Breast epithelium (tissue), 4 donors: ENCODE results near the gene P3H4. TPM values are rescaled to one million over a fixed set of nuclear protein-coding genes. Genes with fewer than 3 reads are reported as not detected.
A peak's percentile ranks its signal among the peaks of the same experiment; 100 is the strongest.
"Not testable (repeated sequence)": the region's sequence is repeated elsewhere in the genome, so short reads cannot be mapped to it uniquely, and the experiment has no call there.

ENCODE experiments used
- DNase-seq, 2 donors: peaks; one replicate each; pipeline ENCODE4 v3.0.0-alpha.2; 2019; ENCODE audit warnings: low spot score in 2 of 2
- H3K27ac ChIP-seq, 2 donors: fragments of 200-600 bp; sonication (generic) in 1 of 2; one replicate each; pipeline ENCODE4 v1.5.1; 2016 to 2019; ENCODE audit warnings: mild to moderate bottlenecking in 1 of 2
- H3K27me3 ChIP-seq, 2 donors: fragments of 200-600 bp; sonication (generic) in 1 of 2; one replicate each; pipeline versions ENCODE4 v1.5.1 to v1.6.0; 2017 to 2019; ENCODE audit warnings: control low read depth in 1 of 2, mild to moderate bottlenecking in 1 of 2
- H3K36me3 ChIP-seq: fragments of 200-600 bp; one replicate; pipeline ENCODE4 v1.5.1; 2019
- H3K4me1 ChIP-seq, 2 donors: fragments of 200-600 bp; sonication (generic); one replicate each; pipeline ENCODE4 v1.5.1; 2016 to 2019; ENCODE audit warnings: control low read depth in 1 of 2
- H3K4me3 ChIP-seq, 3 donors: fragments of 200-600 bp; sonication (generic); 1 replicate in 2 of 3; 2 replicates in 1 of 3; pipeline ENCODE4 v1.5.1; 2016 to 2019; ENCODE audit warnings: mild to moderate bottlenecking in 3 of 3, moderate library complexity in 2 of 3
- H3K9me3 ChIP-seq, 2 donors: fragments of 200-600 bp; sonication (generic) in 1 of 2; one replicate each; pipeline ENCODE4 v1.5.1; 2016 to 2019; ENCODE audit warnings: control low read depth in 1 of 2
- POLR2A ChIP-seq: fragments of 450-650 bp; IDR thresholded peaks from one replicate; pipeline ENCODE4 v1.6.1; 2016; ENCODE audit warnings: antibody characterized with exemption, mild to moderate bottlenecking, moderate library complexity
- POLR2AphosphoS5 ChIP-seq, 3 donors: sonication (generic); formaldehyde crosslinking; IDR thresholded peaks; one replicate each; pipeline ENCODE4 v1.6.1; 2017; ENCODE audit warnings: antibody characterized with exemption in 3 of 3
- intact Hi-C: fragments of 100-400 bp; cut with DNase I; formaldehyde crosslinking; loops from one replicate; pipeline ENCODE4 v1.15.1; 2023; ENCODE audit warnings: low total_unique reads
- total RNA-seq, 3 donors: library from RNA; depleted of rRNA; stranded (reverse); fragments of >200 nt; gene quantifications; one replicate each; pipeline ENCODE4 v1.1.0, GENCODE V29; 2016
- TF ChIP-seq, protein P1 (sequence below), 3 donors: fragments of 450-650 bp; IDR thresholded peaks; one replicate each; pipeline ENCODE4 v1.5.1; 2016 to 2017; ENCODE audit warnings: antibody characterized with exemption in 3 of 3, mild to moderate bottlenecking in 3 of 3, moderate library complexity in 3 of 3

Gene P3H4, protein sequence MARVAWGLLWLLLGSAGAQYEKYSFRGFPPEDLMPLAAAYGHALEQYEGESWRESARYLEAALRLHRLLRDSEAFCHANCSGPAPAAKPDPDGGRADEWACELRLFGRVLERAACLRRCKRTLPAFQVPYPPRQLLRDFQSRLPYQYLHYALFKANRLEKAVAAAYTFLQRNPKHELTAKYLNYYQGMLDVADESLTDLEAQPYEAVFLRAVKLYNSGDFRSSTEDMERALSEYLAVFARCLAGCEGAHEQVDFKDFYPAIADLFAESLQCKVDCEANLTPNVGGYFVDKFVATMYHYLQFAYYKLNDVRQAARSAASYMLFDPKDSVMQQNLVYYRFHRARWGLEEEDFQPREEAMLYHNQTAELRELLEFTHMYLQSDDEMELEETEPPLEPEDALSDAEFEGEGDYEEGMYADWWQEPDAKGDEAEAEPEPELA
- 10 to 100 TPM in 2 of 3 donors, 1 to 10 TPM in 1; 6.2 to 19.0 (median 14.9) TPM for total RNA-seq

DNA sequence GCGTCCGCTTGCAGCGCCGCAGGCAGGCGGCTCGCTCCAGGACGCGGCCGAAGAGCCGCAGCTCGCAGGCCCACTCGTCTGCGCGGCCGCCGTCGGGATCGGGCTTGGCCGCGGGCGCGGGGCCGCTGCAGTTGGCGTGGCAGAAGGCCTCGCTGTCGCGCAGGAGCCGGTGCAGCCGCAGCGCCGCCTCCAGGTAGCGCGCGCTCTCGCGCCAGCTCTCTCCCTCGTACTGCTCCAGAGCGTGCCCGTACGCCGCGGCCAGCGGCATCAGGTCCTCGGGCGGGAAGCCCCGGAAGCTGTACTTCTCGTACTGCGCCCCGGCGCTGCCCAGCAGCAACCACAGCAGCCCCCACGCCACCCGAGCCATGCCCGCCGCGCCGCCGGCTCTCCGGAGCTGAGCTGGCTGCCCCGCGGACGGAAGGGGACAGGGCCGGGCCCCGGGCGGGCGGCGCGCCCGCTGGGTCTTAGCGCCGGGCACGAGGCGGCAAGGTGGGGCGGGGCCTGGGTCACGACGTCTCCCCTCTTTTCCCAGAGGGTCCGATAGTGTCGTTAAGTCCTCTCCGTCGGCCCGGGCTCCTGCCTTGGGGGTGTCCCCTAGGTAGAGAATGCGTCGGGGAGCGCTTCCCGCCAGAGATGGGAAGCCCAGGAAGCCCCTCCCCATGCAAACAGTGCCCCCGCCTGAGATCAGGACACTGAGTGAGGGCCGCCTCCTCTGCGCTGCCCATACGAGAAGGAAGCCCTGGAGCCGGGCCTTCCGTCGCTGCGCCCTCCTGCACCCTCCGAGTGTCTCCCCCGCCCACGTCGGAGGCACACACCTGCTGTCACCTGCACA is at the start of gene P3H4:
Gene P3H4, minus strand, starts transcription at position 401 of the 832 bp plus-strand sequence. Its CDS starts 34 bp downstream, at position 367.
- Histone ChIP-seq H3K27me3 (no peaks in the 10 kb centered on the region), H3K27ac (peak within 1 kb of the TSS; percentile 56 to 81), H3K9me3 (no peaks in the 10 kb centered on the region), H3K36me3 (no peaks in the 10 kb centered on the region), H3K4me1 (peaks cover 3 to 6% of the 10 kb centered on the region in 2 donors), H3K4me3 (peak within 1 kb of the TSS; percentile 67 to 86 (median 79))
- intact Hi-C loops = no loop called here
- TF ChIP-seq POLR2AphosphoS5 (IDR thresholded peaks at IDR 0.05) (no peak), POLR2A (no peak)
- TF ChIP-seq, protein P1, sequence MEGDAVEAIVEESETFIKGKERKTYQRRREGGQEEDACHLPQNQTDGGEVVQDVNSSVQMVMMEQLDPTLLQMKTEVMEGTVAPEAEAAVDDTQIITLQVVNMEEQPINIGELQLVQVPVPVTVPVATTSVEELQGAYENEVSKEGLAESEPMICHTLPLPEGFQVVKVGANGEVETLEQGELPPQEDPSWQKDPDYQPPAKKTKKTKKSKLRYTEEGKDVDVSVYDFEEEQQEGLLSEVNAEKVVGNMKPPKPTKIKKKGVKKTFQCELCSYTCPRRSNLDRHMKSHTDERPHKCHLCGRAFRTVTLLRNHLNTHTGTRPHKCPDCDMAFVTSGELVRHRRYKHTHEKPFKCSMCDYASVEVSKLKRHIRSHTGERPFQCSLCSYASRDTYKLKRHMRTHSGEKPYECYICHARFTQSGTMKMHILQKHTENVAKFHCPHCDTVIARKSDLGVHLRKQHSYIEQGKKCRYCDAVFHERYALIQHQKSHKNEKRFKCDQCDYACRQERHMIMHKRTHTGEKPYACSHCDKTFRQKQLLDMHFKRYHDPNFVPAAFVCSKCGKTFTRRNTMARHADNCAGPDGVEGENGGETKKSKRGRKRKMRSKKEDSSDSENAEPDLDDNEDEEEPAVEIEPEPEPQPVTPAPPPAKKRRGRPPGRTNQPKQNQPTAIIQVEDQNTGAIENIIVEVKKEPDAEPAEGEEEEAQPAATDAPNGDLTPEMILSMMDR (IDR thresholded peaks at IDR 0.05) = peak in 2 of 3 donors; percentile 34 to 63
- DNase-seq = peak; percentile 63 to 75

- Histone ChIP-seq H3K4me3 (no peak overlapping the region), H3K4me1 (peaks cover 9 to 12% of the 10 kb centered on the region in 2 donors), H3K27me3 (no peaks in the 10 kb centered on the region), H3K9me3 (no peaks in the 10 kb centered on the region), H3K27ac (no peak overlapping the region), H3K36me3 (no peaks in the 10 kb centered on the region)
- DNase-seq = no peak
- intact Hi-C loops = no loop called here
- TF ChIP-seq POLR2AphosphoS5 (IDR thresholded peaks at IDR 0.05) = no peak
- TF ChIP-seq POLR2A = no peak
- TF ChIP-seq, protein P1 (IDR thresholded peaks at IDR 0.05) = no peak
Measured at GRCh38 chr17:41860254-41860931, 48.6 kb upstream of the P3H4 start.

GRCh38 chr17:41851382-41851781 is 39.6 kb upstream of the P3H4 start:
- H3K27me3 ChIP-seq, H3K27ac ChIP-seq, intact Hi-C loops, H3K36me3 ChIP-seq, H3K4me3 ChIP-seq, H3K4me1 ChIP-seq, DNase-seq, H3K9me3 ChIP-seq: not testable (repeated sequence)

- Histone ChIP-seq H3K36me3 (peaks cover 6% of the 10 kb centered on the region), H3K27me3 (no peaks in the 10 kb centered on the region), H3K27ac (no peak overlapping the region), H3K9me3 (no peaks in the 10 kb centered on the region), H3K4me3 (no peak overlapping the region), H3K4me1 (no peaks in the 10 kb centered on the region)
- no peak for DNase-seq
- TF ChIP-seq POLR2A = no peak
- TF ChIP-seq POLR2AphosphoS5 (IDR thresholded peaks at IDR 0.05) = no peak
- TF ChIP-seq, protein P1 (IDR thresholded peaks at IDR 0.05) = no peak
- intact Hi-C loops = no loop called here
Measured at GRCh38 chr17:41849251-41849990, 37.7 kb upstream of the P3H4 start.

DNA sequence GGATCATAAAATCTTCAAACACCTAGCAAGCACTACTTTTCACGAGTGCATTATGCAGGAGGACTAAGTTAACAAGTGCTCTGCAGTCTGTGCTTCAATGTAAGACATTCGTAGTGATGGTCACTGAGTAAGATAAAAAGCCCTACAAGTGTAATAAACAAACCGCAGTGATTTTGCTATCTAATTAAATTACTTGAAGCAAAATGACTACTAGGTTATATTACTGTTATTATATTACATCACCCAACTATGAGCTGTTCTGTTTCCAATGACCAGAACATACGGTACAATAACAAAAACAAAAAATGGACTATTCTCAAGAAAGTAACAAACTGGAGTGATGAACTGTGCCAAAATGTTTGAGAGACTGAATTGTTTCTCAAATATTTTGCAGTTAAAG is 37.0 kb upstream of the P3H4 start:
- H3K36me3 ChIP-seq = peaks cover 3% of the 10 kb centered on the region
- intact Hi-C loops = no loop called here
- TF ChIP-seq POLR2A = no peak
- TF ChIP-seq POLR2AphosphoS5 (IDR thresholded peaks at IDR 0.05) = no peak
- TF ChIP-seq, protein P1 (IDR thresholded peaks at IDR 0.05) = no peak

More for the DNA sequence above, 37.0 kb upstream of the P3H4 start:
- no peaks in the 10 kb centered on the region for H3K9me3 ChIP-seq
- H3K4me3 ChIP-seq = no peak overlapping the region
- no peaks in the 10 kb centered on the region for H3K4me1 ChIP-seq
- H3K27ac ChIP-seq = no peak overlapping the region
- DNase-seq = no peak
- no peaks in the 10 kb centered on the region for H3K27me3 ChIP-seq
